ENCODE measurements around the gene MAP4K5.
"Not testable (repeated sequence)": the region's sequence is repeated elsewhere in the genome, so short reads cannot be mapped to it uniquely, and the experiment has no call there.

DNA sequence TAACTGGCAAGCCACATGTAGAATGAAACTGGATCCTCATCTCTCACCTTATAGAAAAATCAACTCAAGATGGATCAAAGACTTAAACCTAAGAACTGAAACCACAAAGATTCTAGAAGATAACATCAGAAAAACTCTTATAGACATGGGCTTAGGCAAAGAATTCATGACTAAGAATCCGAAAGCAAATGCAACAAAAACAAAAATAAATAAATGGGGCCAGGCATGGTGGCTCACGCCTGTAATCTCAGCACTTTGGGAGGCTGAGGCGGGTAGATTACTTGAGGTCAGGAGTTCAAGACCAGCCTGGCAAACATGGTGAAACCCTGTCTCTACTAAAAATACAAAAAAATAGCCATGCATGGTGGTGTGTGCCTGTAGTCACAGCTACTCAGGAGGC, 20.4 kb upstream of the MAP4K5 start:
- TF ChIP-seq, protein P1, sequence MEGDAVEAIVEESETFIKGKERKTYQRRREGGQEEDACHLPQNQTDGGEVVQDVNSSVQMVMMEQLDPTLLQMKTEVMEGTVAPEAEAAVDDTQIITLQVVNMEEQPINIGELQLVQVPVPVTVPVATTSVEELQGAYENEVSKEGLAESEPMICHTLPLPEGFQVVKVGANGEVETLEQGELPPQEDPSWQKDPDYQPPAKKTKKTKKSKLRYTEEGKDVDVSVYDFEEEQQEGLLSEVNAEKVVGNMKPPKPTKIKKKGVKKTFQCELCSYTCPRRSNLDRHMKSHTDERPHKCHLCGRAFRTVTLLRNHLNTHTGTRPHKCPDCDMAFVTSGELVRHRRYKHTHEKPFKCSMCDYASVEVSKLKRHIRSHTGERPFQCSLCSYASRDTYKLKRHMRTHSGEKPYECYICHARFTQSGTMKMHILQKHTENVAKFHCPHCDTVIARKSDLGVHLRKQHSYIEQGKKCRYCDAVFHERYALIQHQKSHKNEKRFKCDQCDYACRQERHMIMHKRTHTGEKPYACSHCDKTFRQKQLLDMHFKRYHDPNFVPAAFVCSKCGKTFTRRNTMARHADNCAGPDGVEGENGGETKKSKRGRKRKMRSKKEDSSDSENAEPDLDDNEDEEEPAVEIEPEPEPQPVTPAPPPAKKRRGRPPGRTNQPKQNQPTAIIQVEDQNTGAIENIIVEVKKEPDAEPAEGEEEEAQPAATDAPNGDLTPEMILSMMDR (IDR thresholded peaks at IDR 0.05; ENCODE audit: low read length), result not testable (repeated sequence)
- not testable (repeated sequence) for TF ChIP-seq EZH2 (optimal IDR thresholded peaks at IDR 0.05; ENCODE audit: low read depth, low read length); EZH2phosphoT487 (IDR thresholded peaks at IDR 0.05; ENCODE audit: low read length)
